Heart left ventricle (tissue), 13 donors: ENCODE results near the gene ACSL4.

Experiments
- CTCF ChIP-seq, 12 donors: fragments of 200-600 bp; sonication (generic) in 4 of 12; IDR thresholded peaks; one replicate each; pipeline versions ENCODE4 v1.5.0 to v1.8.0; 2018 to 2022; ENCODE audit warnings: antibody characterized with exemption in 12 of 12, mild to moderate bottlenecking in 5 of 12
- POLR2A ChIP-seq, 2 donors: fragments of 450-650 bp; IDR thresholded peaks; one replicate each; pipeline ENCODE4 v1.6.1; 2017; ENCODE audit warnings: antibody characterized with exemption in 2 of 2, mild to moderate bottlenecking in 2 of 2, moderate library complexity in 2 of 2
- donor health status: ischemic (EF 13 %, LVEDD 7.1; RV severe dilation, severe dysfunction).
- donor health status: DM: no; HTN: yes; CAD: no.
- donor health status: DM: no; HTN: no; CAD: no.
- donor health status: ischemic (EF 25% LVEDD 6.9; RV normal size, moderate dysfunction).
- donor health status: ischemic (EF 25% LVEDD 5.7; RV mildly dilated, moderate dysfunction).
- donor health status: ischemic (EF 35%, LVEDD 5.7; RV mildly dilated, moderate dysfunction).
- donor health status: nonischemic (EF 11% LVEDD 7.7; RV severe dilation, severe dysfunction).
- donor health status: DM: yes; HTN: yes; CAD: no.
- donor health status: PGD.
- donor health status: ischemic (EF 29% LVEDD 5.4; RV normal size, mild dysfunction).
- donor health status: nonischemic (EF 23%, LVEDD 6.1; RV moderate dilation, normal function).

GRCh38 chrX:109601486-109601885, 131.6 kb downstream of the ACSL4 start:
- TF ChIP-seq POLR2A (IDR thresholded peaks at IDR 0.05) = no peak
- TF ChIP-seq CTCF (IDR thresholded peaks at IDR 0.05) = no peak
